H1 (cell line): ENCODE results near the gene MBNL3. TPM values are rescaled to one million over a fixed set of nuclear protein-coding genes. Genes with fewer than 3 reads are reported as not detected.

Source experiments
- CHD7 ChIP-seq: fragments of 300-600 bp; sonication (generic); IDR thresholded peaks from 2 replicates; pipeline ENCODE4 v1.7.1; 2012; ENCODE audit warnings: low read length, moderate library complexity, mild to moderate bottlenecking, inconsistent platforms; ENCODE audit not compliant: insufficient replicate concordance
- TCF12 ChIP-seq: IDR thresholded peaks from 2 replicates; pipeline ENCODE4 v1.6.1; 2011; ENCODE audit warnings: low read depth, mild to moderate bottlenecking, low read length
- polyA plus RNA-seq, 7 experiments: library from polyadenylated mRNA; depleted of rRNA in 3 of 7; stranded (reverse) in 5 of 7; unstranded in 2 of 7; fragments of >200 nt in 5 of 7; fragments of 200-250 nt in 2 of 7; gene quantifications; 1 replicate in 5 of 7; 2 replicates in 1 of 7; 4 replicates in 1 of 7; pipeline versions ENCODE4 v1.2.1 to v1.2.3, GENCODE V29; 2011 to 2013; ENCODE audit warnings: missing spikeins in 2 of 7, mixed read lengths in 2 of 7
- total RNA-seq: library from RNA; stranded (reverse); fragmentation: NEBNext Ultra II Directional; extraction: Animal tissue kit (Norgen Biotek cat#: 25700); gene quantifications from 2 replicates; pipeline ENCODE4 v1.2.1, GENCODE V29; 2021

MBNL3 gene
- total and polyA plus RNA-seq, 2 of the 8 experiments (the other 6 are each of a cell fraction or from before 2014, with no cell fraction given), result 3.5 to 4.3 TPM

- no peak for TF ChIP-seq CHD7
- TF ChIP-seq TCF12, result no peak
These were observed 29.6 kb upstream of the MBNL3 start (continued) for GRCh38 chrX:132518401-132518800.
